Measurements from ENCODE around the gene SCP2.

SCP2 gene

DNA sequence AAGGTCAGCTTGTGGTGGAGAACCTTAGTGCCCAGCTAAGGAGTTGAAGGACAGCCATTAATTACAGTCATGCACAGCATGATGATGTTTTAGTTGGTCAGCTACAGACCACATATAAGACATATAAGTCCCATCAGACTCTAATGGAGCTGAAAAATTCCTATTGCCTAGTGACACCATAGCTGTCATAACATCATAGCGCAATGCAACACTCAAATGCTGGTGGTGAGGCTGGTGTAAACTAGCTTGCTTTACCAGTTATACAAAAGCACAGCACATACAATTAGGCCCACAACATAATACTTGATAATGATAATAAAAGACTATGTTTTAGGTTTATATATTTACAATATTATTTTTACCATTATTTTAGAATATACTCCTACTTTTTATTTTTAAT lies 9.5 kb upstream of the SCP2 start:
- Histone ChIP-seq H3K4me1 (ENCODE audit: control insufficient read depth, insufficient read depth, low read length) (peaks cover 45% of the 10 kb centered on the region), H3K36me3 (ENCODE audit: control insufficient read depth, insufficient read depth, low read length, severe bottlenecking) (no peaks in the 10 kb centered on the region), H3K9me3 (ENCODE audit: control insufficient read depth, low read length) (no peaks in the 10 kb centered on the region), H3K27me3 (replicated peaks; ENCODE audit: control insufficient read depth, insufficient read depth, low read length) (no peaks in the 10 kb centered on the region), H3K9ac (ENCODE audit: low read length) (no peak overlapping the region), H3K4me3 (ENCODE audit: low read length) (no peak overlapping the region)
- no peak for DNase-seq (ENCODE audit: low read depth)

GRCh38 chr1:52918201-52918600 lies 8.9 kb upstream of the SCP2 start:
- H3K9me3 ChIP-seq (ENCODE audit: control insufficient read depth, low read length) = no peaks in the 10 kb centered on the region
- no peaks in the 10 kb centered on the region for H3K27me3 ChIP-seq (replicated peaks; ENCODE audit: control insufficient read depth, insufficient read depth, low read length)
- H3K9ac ChIP-seq (ENCODE audit: low read length) = no peak overlapping the region
- peaks cover 41% of the 10 kb centered on the region for H3K4me1 ChIP-seq (ENCODE audit: control insufficient read depth, insufficient read depth, low read length)
- no peak overlapping the region for H3K4me3 ChIP-seq (ENCODE audit: low read length)
- H3K36me3 ChIP-seq (ENCODE audit: control insufficient read depth, insufficient read depth, low read length, severe bottlenecking) = no peaks in the 10 kb centered on the region
- DNase-seq (ENCODE audit: low read depth) = no peak

GRCh38 chr1:52919051-52919722 lies 7.9 kb upstream of the SCP2 start:
- no peak overlapping the region for H3K4me3 ChIP-seq (ENCODE audit: low read length)
- DNase-seq (ENCODE audit: low read depth) = no peak
- no peak overlapping the region for H3K9ac ChIP-seq (ENCODE audit: low read length)
- no peaks in the 10 kb centered on the region for H3K27me3 ChIP-seq (replicated peaks; ENCODE audit: control insufficient read depth, insufficient read depth, low read length)
- H3K36me3 ChIP-seq (ENCODE audit: control insufficient read depth, insufficient read depth, low read length, severe bottlenecking) = no peaks in the 10 kb centered on the region
- no peaks in the 10 kb centered on the region for H3K9me3 ChIP-seq (ENCODE audit: control insufficient read depth, low read length)
- peaks cover 32% of the 10 kb centered on the region for H3K4me1 ChIP-seq (ENCODE audit: control insufficient read depth, insufficient read depth, low read length)

GRCh38 chr1:52919723-52920483 lies 7.2 kb upstream of the SCP2 start:
- no peaks in the 10 kb centered on the region for H3K27me3 ChIP-seq (replicated peaks; ENCODE audit: control insufficient read depth, insufficient read depth, low read length)

DNA sequence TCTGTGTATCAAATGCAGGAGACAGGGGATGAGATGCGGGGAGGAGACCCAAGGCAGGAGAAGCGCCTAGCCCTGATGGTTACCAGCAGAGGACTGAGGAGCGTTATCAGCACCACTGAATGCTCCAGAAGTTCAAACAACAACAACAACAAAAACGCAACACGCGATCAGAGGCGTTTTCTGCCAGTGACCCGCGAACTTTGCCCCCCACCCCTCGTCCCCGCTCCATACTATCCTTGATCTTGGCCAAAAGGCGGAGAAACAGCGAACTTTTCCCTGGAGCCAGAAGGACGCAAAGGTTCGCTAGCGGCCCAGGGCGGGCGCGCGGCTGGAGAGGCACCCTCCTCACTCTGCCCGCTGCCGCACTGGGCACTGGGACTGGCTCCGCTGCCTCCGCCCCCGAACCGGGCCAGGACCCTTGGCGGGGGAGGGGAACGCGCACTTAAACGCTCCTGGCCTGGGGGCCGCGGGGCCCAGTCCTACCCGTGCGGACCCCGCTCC lies 6.2 kb upstream of the SCP2 start:
- H3K9ac ChIP-seq (ENCODE audit: low read length) = peak overlapping the region; percentile 83
- peak overlapping the region; percentile 80 for H3K4me3 ChIP-seq (ENCODE audit: low read length)
- no peaks in the 10 kb centered on the region for H3K9me3 ChIP-seq (ENCODE audit: control insufficient read depth, low read length)
- no peaks in the 10 kb centered on the region for H3K36me3 ChIP-seq (ENCODE audit: control insufficient read depth, insufficient read depth, low read length, severe bottlenecking)
- peaks cover 26% of the 10 kb centered on the region for H3K4me1 ChIP-seq (ENCODE audit: control insufficient read depth, insufficient read depth, low read length)
- DNase-seq (ENCODE audit: low read depth) = peak; percentile 9
- no peaks in the 10 kb centered on the region for H3K27me3 ChIP-seq (replicated peaks; ENCODE audit: control insufficient read depth, insufficient read depth, low read length)

More at GRCh38 chr1:52919723-52920483, 7.2 kb upstream of the SCP2 start:
- Histone ChIP-seq H3K36me3 (ENCODE audit: control insufficient read depth, insufficient read depth, low read length, severe bottlenecking) (no peaks in the 10 kb centered on the region), H3K9ac (ENCODE audit: low read length) (peak overlapping the region; percentile 83), H3K9me3 (ENCODE audit: control insufficient read depth, low read length) (no peaks in the 10 kb centered on the region), H3K4me1 (ENCODE audit: control insufficient read depth, insufficient read depth, low read length) (peaks cover 26% of the 10 kb centered on the region), H3K4me3 (ENCODE audit: low read length) (peak overlapping the region; percentile 80)
- DNase-seq (ENCODE audit: low read depth) = no peak

GRCh38 chr1:52925571-52926005 lies 1.5 kb upstream of the SCP2 start:
- Histone ChIP-seq H3K4me1 (ENCODE audit: control insufficient read depth, insufficient read depth, low read length) (peaks cover 22% of the 10 kb centered on the region), H3K27me3 (replicated peaks; ENCODE audit: control insufficient read depth, insufficient read depth, low read length) (no peaks in the 10 kb centered on the region), H3K36me3 (ENCODE audit: control insufficient read depth, insufficient read depth, low read length, severe bottlenecking) (no peaks in the 10 kb centered on the region), H3K4me3 (ENCODE audit: low read length) (no peak overlapping the region), H3K9me3 (ENCODE audit: control insufficient read depth, low read length) (no peaks in the 10 kb centered on the region), H3K9ac (ENCODE audit: low read length) (no peak overlapping the region)
- DNase-seq (ENCODE audit: low read depth) = no peak

- DNase-seq (ENCODE audit: low read depth) = no peak
- peaks cover 22% of the 10 kb centered on the region for H3K4me1 ChIP-seq (ENCODE audit: control insufficient read depth, insufficient read depth, low read length)
- no peaks in the 10 kb centered on the region for H3K36me3 ChIP-seq (ENCODE audit: control insufficient read depth, insufficient read depth, low read length, severe bottlenecking)
- H3K9ac ChIP-seq (ENCODE audit: low read length) = peak overlapping the region; percentile 97
- H3K27me3 ChIP-seq (replicated peaks; ENCODE audit: control insufficient read depth, insufficient read depth, low read length) = no peaks in the 10 kb centered on the region
- peak overlapping the region; percentile 97 for H3K4me3 ChIP-seq (ENCODE audit: low read length)
- H3K9me3 ChIP-seq (ENCODE audit: control insufficient read depth, low read length) = no peaks in the 10 kb centered on the region
Measured at GRCh38 chr1:52926864-52927211, 238 bp upstream of the SCP2 start.

DNA sequence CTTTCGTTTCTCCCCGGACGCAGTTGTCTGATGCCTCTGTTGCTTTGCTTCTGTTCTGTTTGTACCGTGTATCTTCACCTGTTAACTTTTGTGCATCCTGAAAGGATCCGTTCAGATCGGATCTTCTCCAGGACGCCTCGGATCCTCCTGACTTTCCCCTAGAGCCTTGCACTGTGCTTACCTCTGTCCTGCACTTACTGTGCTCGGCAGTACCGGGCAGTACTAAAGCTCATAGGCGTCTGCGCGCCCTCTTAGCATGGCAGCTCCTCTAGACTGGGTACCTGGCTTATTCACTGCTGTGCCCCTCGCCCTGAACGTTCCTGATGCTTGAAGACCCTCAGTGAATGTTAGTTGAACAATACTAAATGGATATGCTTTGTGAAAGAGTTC lies 934 bp downstream of the SCP2 start:
- peaks cover 22% of the 10 kb centered on the region for H3K4me1 ChIP-seq (ENCODE audit: control insufficient read depth, insufficient read depth, low read length)
- H3K4me3 ChIP-seq (ENCODE audit: low read length) = peak overlapping the region; percentile 97
- no peak for DNase-seq (ENCODE audit: low read depth)
- no peaks in the 10 kb centered on the region for H3K27me3 ChIP-seq (replicated peaks; ENCODE audit: control insufficient read depth, insufficient read depth, low read length)
- H3K9ac ChIP-seq (ENCODE audit: low read length) = peak overlapping the region; percentile 97
- no peaks in the 10 kb centered on the region for H3K9me3 ChIP-seq (ENCODE audit: control insufficient read depth, low read length)
- H3K36me3 ChIP-seq (ENCODE audit: control insufficient read depth, insufficient read depth, low read length, severe bottlenecking) = no peaks in the 10 kb centered on the region

DNA sequence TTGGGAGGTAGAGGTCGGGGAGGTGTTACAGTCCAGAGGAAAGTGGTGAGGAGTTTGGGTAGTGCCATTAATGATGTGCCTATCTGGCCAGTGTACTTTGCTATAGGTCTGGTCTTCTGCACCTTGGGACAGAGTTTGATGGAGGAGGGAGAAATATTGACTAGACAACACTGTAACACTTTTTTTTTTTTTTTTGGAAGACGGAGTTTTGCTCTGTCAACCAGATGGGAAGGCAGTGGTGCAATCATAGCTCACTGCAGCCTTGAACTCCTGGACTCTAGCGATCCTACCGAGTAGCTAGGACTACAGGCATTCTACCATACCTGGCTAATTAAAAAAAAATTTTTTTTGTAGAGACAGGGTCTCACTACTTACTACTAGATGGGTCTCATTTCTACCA lies 1.9 kb downstream of the SCP2 start:
- no peaks in the 10 kb centered on the region for H3K27me3 ChIP-seq (replicated peaks; ENCODE audit: control insufficient read depth, insufficient read depth, low read length)
- H3K9ac ChIP-seq (ENCODE audit: low read length) = no peak overlapping the region

GRCh38 chr1:52937433-52938182 lies 10.5 kb downstream of the SCP2 start:
- H3K4me1 ChIP-seq (ENCODE audit: control insufficient read depth, insufficient read depth, low read length) = no peaks in the 10 kb centered on the region
- peaks cover 7% of the 10 kb centered on the region for H3K36me3 ChIP-seq (ENCODE audit: control insufficient read depth, insufficient read depth, low read length, severe bottlenecking)
- no peaks in the 10 kb centered on the region for H3K9me3 ChIP-seq (ENCODE audit: control insufficient read depth, low read length)
- H3K27me3 ChIP-seq (replicated peaks; ENCODE audit: control insufficient read depth, insufficient read depth, low read length) = no peaks in the 10 kb centered on the region
- H3K4me3 ChIP-seq (ENCODE audit: low read length) = no peak overlapping the region
- no peak overlapping the region for H3K9ac ChIP-seq (ENCODE audit: low read length)
- DNase-seq (ENCODE audit: low read depth) = no peak

More for the DNA sequence above, 1.9 kb downstream of the SCP2 start:
- H3K4me3 ChIP-seq (ENCODE audit: low read length) = peak overlapping the region; percentile 97
- no peaks in the 10 kb centered on the region for H3K9me3 ChIP-seq (ENCODE audit: control insufficient read depth, low read length)
- DNase-seq (ENCODE audit: low read depth) = no peak
- H3K36me3 ChIP-seq (ENCODE audit: control insufficient read depth, insufficient read depth, low read length, severe bottlenecking) = no peaks in the 10 kb centered on the region
- H3K4me1 ChIP-seq (ENCODE audit: control insufficient read depth, insufficient read depth, low read length) = peaks cover 22% of the 10 kb centered on the region

- peaks cover 7% of the 10 kb centered on the region for H3K36me3 ChIP-seq (ENCODE audit: control insufficient read depth, insufficient read depth, low read length, severe bottlenecking)
- no peak overlapping the region for H3K9ac ChIP-seq (ENCODE audit: low read length)
- no peaks in the 10 kb centered on the region for H3K27me3 ChIP-seq (replicated peaks; ENCODE audit: control insufficient read depth, insufficient read depth, low read length)
- H3K4me3 ChIP-seq (ENCODE audit: low read length) = no peak overlapping the region
- no peaks in the 10 kb centered on the region for H3K9me3 ChIP-seq (ENCODE audit: control insufficient read depth, low read length)
- no peak for DNase-seq (ENCODE audit: low read depth)
- no peaks in the 10 kb centered on the region for H3K4me1 ChIP-seq (ENCODE audit: control insufficient read depth, insufficient read depth, low read length)
Measured at GRCh38 chr1:52938183-52938451, 11.0 kb downstream of the SCP2 start.

Measured in adipocyte (in vitro differentiated cells).